ENCODE measurements around the gene REELD1.

The REELD1 gene

DNA sequence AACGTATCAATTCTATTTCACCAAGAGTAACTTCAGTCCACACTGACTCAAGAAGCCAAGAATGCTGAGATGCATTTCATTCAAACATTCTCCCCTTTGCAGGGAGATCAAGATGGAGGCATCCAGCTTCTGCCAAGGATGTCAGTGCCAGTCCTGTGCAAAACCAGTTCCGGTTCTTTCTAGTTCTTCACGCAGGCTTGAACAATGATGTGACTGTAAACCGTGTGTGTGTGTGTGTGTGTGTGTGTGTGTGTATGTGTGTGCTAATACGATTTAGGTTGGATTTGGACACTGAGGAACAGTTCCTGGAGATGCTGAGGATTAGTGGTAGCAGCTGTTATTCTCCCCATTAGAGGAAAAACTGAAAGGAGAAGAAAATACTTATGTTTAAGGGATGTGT is at the start of gene REELD1:
Gene REELD1, plus strand, starts transcription at position 301 of the 400 bp plus-strand sequence. CDS start 2,415 bp downstream, outside the sequence.
- no peak for DNase-seq

DNA sequence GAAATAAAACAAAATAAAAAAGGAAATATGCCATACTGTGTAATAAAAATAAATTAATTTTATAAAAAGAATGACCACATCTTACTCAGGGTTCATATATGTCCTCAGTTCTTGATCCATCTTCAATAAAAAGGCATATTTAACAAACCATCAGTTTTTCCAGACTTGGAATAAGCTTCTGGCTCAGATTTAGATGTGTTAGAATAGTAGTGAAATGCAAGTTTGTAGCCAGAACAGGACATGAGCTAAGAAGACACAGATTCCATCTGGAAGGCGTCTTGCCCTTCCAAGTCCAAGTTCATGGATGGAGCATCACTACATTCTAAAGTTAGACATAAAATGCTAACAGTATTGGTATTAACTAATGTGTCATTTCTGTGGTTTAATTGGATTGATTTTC is 49.1 kb upstream of the REELD1 start:
- DNase-seq, result no peak

DNA sequence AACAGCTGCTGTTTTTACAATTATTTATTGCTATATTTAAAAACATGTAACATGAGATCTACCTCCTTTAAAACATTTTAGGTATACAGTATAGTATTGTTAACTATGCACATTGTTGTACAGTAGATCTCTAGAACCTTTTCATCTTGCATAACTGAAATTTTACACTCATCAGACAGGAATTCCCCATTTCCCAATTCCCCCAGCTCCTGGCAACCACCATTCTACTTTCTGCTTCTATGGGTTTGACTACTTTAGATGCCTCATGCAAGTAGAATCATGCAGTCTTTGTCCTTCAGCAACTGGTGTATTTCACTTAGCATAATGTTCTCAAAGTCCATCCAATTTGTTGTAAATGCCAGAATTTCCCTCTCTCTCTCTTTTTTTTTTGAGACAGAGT is 48.5 kb upstream of the REELD1 start:
- DNase-seq, result no peak

DNA sequence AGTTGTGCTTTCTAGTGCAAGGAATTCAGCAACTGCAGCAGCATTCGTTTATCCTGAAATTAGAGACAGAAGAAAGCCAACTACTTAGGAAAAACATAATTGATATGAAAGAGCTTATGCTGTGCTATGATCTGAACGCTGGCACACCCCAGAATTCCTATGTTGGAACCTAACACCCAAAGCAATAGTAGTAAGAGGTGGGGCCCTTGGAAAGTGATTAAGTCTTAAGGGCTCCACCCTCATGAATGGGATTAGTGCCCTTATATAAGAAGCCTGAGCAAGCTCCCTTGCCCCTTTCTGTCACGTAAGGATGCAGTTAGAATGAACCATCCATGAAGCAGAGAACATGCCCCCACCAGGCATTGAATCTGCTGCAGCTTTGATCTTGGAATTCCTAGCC is 44.2 kb upstream of the REELD1 start:
- no peak for DNase-seq

DNA sequence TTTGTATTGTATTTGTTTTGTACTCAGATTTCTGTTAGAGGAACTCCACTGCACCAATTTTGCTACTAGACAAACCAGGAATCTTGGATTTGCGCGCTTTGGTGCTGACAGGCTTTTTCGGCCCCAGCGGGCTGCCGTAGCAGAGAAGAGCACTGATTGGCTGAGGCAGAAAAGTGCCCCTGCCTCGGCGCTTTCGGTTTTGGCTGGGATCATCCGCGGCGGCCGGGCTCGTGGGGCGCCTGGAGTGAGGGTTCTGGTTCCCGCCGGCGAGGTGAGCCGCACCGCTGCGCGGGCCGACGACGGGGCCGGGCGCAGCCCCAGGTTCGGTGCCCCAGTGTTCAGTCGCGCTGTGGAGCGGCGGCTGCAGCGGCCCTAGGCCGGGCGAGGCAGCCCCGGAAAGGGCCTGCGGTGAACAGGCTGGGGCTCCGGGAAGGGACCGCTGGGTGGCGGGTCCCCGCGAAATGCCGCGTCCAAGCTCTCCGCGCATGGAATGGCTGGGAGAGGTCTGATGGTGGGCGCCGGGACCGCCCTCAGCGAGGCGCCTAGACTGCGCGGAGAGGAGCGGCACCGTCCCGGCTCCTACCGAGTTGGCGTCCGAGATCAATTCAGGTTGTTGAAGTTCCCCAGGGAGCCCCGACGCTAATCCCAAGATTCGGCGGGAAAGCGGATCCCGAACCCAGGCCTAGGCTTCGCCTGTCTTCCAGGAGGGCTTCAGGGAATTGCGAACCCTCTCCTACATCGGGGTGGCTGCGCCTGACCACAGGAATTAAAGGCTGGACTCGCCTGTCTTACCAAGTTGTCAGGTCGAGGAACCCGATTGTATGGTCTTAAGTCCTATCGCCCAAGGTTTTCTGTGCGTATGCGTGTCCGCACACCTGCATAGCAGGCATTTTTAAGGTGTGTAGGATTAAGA is 38.5 kb upstream of the REELD1 start, which contains the start of gene LSM6:
Gene LSM6, plus strand, starts transcription at position 178 of the 913 bp plus-strand sequence. CDS start 7,204 bp downstream, outside the sequence.
- peak; percentile 82 to 85 for DNase-seq

DNA sequence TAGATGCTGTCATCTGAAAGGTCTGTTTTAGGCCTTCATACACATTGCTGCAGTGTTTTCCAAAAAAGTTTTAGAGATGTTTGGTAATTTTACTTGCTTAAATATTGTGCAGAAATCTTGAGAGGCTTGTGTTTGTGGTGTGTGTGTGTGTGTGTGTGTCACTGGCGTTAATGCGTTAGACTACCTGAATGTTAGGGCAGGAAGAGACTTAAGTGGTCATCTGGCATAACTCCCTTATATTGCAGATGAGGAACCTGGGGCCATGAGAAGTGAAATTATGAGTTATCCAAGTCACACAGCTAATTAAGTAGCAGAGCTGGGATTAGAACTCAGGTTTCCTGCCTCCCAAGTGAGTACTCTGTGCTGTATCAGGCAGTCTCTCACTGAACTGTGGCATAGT is 37.4 kb upstream of the REELD1 start:
- DNase-seq, result peak in 1 of 2 experiments; percentile 6

DNA sequence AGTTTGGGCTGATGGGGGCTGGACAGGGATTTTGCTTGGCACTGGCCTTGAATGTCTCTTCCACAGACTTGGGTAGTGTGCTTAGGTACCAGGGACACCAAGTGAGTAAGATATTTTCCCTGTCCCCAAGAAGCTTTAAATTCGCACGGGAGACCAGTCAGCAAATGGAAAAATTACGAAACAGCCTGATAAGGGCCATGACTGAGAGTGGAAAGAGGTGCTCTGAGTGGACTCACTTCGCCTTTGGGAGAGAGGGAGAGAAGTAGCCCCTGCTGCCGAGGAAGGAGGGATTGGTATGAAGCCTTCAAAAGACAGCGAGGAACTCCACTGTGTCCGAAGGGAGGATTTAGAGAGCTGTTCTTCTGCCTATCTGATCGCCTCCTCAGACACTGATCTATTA is 36.2 kb upstream of the REELD1 start:
- no peak for DNase-seq

DNA sequence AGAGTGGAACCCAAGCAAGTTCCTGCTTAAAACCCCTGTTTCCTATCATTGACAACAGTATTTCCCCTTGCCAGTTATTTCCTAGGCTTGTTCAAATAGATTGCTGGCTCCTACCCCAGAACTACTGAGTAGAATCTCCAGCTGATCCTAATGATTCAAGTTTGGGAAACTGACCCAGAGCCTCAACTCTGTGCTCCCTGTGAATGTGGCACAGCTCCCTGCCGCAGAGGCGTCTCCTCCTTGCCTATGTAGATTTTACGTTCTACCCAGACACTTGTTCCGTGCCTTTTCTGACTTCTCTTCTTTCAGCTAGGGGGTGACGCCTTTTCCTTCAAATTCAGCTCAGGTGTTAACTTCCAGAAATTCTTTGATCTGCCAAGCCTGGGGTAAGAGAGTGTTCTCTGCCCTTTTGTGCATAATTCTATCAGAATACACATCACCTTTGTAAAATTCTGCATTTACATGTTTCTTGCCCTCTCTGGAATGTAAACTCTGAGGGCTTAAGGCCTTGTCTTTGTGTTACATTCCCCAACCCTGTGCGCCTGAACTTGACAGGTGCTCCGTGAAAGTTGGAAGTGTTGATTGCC is 34.5 kb upstream of the REELD1 start:
- DNase-seq, result no peak

DNA sequence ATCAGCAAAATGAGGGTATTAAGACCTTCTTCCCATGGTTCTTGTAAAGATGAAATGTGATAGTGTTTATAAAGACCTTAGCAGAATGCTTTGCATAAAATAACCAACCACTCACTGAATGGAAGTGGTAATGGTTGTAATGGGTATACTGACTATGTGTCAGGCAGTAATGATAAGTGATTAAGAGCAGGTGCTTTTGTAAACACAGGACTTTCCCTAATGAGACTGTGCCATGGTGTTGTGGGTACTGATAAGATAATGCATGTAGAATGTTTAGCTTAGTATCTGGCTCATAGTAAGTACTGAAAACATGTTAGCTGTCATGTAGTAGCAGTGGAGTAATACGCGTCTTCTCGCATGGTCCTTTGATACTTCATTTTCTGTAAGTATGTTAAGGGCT is 31.9 kb upstream of the REELD1 start:
- peak in 1 of 2 experiments; percentile 2 for DNase-seq

DNA sequence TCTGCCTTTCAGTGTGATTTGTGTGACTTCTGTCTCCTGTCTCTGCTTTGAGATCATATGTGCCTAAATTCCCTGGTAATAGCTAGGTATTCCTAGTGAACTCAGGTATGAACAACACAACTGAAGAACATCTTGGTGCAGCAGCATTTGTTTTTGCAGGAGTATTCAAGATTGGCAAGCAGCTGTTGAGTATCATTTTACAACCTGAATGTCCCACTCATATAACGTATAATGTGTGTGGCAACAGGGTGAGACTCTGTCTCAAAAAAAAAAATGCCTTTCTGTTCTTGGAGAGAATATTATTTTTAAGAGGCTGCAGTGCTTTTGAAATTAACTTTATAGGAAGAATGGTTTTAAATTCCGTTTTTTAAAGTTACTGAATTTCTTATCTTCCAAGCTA is 31.1 kb upstream of the REELD1 start:
- DNase-seq, result no peak

DNA sequence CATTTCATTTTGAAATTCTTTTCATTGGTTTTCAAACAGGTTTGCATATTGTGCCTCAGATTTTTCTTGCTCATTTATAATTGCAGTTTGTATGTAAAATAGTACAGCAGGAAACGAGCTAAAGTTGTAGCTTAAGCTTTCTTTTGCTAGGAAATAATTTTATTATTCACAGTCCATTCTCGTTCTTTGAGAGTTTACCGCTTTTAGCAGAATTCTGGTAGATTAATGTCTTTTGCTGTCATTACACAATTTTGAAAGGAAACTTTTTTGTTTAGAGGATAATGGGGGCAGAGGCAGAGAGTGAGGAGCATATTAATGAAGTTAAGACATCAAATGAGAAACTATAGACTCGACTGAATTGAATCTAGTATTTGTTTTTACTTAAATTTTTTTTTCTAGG is 28.3 kb upstream of the REELD1 start:
- no peak for DNase-seq

DNA sequence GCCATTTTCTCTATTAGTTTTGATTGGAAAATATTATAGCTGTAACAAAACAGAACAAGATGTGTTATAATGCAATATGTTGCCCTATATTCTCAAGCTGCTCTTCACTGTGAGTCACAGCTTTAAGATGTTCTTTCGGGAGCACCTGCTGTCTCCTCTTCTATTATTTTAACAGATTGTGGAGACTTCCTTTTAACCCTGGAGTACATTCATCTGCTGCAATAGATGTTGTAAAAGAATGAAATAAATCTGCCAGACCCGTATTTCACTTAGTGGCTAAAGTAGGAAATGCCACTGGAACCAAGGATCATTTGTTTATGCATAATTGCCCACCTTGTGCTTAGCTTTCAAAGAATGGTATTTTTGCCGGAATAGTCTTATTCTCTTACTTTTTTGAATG is 27.7 kb upstream of the REELD1 start:
- no peak for DNase-seq

DNA sequence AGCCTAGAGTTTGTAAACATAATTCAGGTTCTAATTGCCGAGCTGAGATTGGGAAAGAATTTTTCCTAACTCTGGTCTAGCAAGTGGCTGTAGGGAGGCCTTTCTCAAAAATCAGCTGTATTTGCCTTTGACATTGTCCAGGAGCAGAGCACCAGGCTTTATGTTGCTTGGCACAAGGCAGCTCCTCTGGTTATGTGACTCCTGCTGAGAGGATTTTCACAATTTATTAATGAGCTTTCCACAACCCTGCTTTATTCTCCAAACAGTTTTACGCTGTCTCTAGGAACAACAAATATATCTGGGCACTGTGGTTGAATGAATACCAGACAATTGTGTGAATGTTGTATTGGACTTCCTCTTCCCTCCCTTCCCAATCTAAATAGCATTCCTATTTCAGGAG is 23.9 kb upstream of the REELD1 start:
- peak in 1 of 2 experiments; percentile 7 for DNase-seq

DNA sequence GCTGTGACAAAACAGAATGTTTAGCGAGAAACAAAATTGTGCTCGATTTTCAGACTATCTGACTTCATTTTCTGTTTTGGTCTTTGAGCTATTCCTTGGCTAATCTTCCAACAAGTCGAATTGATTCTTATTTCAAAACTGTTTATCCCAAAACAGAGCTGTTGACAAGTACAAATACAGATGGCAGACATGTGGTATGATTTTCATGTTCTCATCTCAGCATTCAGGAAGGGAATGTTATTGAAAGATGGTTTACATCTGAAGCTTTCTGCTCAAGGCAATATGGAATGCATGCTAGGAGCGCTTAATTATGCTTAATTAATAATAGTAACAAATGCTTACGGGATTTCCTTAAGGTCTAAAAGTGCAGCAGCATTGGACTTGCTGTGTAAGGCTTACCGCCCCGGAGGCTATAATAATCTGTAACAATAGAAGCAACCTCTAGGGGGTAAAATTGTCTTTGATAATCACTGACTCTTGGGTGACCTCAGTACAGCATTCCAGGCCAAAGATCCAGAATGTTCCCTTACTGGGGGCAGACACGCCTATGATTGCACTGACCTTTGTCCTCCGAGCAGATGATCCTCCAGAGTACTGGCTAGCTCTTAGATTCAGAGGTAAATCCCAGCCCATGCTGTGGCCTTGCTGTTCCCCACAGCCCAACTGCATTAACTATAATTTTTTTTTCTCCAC is 22.4 kb upstream of the REELD1 start:
- no peak for DNase-seq

DNA sequence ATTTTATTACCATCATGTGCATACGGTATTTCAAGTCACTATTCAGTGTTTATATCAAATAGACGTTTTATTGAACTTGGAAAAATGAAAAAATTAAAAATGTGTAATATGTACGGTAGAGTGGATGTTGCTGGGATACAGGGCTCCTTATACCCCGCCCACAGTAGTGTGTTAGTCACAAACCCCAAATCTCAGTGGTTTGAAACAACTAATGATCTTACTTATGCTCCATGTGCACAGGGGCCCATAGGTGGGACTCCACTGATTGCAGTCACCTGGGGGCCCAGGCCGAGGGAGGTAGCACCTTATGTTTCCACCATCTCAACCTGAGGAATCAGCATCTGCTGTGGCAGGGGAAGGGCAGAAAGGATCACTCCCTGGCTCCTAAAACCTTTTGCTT is 20.7 kb upstream of the REELD1 start:
- DNase-seq, result no peak

DNA sequence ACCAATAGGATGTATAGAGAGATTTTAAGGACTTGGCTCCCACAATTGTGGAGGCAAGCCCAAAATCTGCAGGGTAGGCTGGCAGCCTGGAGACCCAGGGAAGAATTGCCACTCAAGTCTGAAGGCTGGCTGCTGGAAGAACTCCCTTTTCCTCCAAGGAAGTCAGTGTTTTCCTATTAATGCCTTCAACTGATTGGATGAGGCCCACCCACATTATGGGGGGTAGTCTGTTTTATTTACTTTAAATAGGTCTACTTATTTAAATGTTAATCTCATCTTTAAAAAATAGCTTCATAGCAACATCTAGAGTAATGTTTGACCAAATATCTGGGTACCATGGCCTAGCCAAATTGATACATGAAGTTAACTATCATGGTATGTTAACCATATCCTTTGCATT is 20.1 kb upstream of the REELD1 start:
- DNase-seq, result no peak

DNA sequence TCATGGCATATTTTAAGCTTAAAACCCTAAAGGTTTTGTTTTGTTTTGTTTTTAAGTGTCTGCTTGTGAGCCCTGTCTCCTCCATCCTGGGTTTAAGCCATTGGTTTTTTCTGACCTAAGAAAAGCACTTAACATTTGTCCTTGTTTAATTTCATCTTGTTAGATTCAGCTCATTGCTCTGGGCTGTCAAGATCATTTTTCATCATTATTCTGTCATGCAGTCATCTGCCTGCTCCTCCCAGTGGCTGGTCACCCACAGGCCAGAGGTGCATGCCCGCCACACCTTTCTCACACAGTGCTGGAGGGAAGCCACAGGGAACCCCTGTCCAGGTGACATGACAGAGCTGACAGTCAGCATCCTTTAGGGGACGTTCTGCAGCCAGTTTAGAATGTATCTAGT is 11.7 kb upstream of the REELD1 start:
- peak in 1 of 2 experiments; percentile 10 for DNase-seq

DNA sequence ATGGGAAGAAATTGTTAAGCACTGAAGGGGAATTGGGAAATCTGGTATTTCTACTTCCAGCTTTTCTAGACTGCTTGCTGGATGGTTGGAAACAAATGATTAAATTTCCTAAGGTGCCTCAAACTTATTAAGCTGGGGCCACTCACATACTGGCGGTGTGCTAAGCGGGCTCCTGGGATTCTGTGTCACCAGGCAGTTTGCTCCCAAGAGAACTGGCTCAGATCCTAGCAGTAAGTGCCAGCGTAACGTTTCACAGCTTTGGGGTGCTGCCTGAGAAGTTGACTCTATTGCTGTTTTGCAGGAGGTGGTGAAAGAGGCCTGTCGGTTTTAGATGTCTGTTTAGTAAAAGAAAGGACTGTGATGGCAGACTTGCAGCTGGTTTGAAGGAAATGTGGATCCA is 6.9 kb upstream of the REELD1 start:
- DNase-seq, result no peak

DNA sequence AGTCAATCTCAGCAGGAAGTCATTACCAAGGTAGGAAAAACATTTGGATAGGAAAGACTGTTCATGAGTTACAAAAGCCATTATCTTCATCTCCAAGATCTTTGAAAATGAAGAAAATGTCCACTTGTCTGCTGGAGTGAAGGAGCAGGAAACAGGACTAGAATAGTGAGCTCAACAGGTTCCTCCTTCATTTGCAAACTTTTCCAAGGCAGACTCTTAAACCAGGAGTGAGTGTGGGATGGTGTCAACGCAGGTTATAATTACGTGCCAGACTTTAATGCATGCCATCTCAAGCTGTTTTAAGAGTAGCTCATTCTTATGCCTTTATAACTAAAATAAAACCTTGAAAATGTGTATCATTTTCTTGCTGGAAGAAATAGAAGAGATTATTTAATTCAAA is 3.4 kb upstream of the REELD1 start:
- no peak for DNase-seq

DNA sequence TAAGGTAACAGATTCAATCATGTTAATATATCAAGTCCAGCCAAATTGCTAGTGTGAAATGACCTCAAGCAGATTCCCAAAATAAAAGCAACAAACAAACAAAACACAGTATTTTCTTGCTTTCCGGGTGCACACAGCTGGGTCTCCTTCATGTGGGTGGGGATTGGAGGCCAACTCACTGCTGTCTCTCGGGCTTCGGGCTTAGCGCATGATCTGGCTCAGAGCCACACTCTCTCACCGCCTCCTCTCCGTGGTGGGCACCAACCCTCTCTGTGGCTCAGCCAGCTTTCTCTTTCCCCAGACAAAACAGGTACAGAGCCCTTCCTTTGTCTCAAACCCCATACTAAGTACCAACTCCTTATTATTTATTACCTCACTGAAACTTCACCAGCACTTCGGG is 2.9 kb upstream of the REELD1 start:
- no peak for DNase-seq

DNA sequence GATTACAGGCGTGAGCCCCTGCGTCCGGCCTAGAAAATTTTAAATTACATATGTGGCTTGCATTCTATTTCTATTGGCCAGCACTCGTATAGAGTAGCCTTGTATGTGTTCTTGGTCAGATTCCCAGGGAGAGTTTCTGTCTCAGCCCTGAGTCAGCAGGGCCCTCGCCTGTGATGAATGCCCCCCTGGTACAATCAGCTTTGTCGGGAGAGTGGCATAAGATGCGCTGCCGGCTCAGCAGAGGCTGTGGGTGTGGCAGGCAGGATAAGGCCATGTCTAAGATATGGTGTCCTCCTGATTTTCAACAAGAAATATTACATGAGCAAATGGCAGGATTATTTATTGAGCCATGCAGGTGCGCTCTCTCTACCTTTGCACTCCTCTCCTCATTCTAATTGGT is 1.6 kb upstream of the REELD1 start:
- no peak for DNase-seq

DNA sequence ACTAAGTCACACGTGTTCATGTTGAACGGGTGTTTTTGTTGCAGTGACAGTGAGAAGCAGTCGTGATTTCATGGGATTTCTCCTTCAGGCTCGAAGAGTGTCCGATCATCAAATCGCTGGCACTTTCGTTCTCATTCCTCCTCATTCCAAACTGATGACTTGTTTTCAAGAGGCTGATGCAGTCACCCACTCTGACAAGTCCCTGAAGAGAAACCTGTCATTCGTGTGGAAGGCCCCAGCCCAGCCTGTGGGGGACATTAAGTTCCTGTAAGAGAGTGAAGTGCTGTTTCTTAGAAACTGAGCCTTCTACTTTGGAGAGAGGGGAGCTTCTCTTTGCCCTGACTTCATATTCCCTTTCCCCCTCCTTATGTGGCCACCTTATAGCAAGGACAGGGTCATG is 8.0 kb downstream of the REELD1 start:
- DNase-seq, result no peak

DNA sequence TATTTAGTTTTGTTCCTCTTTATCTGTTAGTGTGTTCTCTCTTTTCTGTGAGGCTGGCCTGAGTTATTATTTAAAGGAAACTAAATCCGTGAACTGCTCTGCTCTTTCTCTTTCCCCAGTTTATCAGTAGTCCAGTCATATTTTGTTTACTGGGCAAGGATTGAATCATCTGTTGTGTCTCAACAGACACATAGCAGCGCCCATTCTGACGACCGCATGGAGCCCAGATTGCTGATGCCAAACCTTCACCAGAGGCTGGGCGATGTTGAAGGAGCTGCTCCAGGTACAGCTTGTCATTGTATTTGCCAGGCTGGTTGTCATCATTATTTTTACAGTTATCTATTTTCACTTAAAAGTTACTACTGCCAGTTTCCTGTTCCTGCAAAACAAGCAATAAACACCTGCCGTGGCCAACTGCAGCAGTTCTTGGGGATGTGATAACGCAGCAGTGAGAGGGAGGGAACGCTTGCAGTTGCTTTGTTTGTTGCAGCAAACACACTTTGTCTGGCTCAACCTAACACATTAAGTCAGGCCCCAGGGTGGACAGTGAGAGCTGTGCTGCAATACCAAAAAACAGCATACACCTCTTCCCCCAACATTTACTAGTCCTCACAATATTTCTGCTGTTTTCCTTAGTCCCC is 10.1 kb downstream of the REELD1 start:
- peak in 1 of 2 experiments; percentile 22 for DNase-seq

All from NCI-H2081 (cell line).